Central memory CD4-positive, alpha-beta T cell (primary cell): ENCODE data around the gene CUTA.
A peak's percentile ranks its signal among the peaks of the same experiment; 100 is the strongest.

Source experiments
- DNase-seq: peaks from one replicate; pipeline ENCODE4 v3.0.0; 2022
- total RNA-seq, 3 experiments: gene quantifications; one replicate each; lab custom pipeline; 2026; lab: John Stamatoyannopoulos, UW

CUTA gene
- 26.4 to 69.9 (median 67.9) reads per million in 3 experiments for total RNA-seq

GRCh38 chr6:33417903-33418689 is at the start of gene CUTA:
CUTA (minus strand) TSS chr6:33418107; CDS start chr6:33418000, 107 bp downstream.
- peak; percentile 100 for DNase-seq

- no peak for DNase-seq
Measured at GRCh38 chr6:33467091-33467490, 49.2 kb upstream of the CUTA start.

- DNase-seq = no peak
Measured at GRCh38 chr6:33466075-33466735, 48.3 kb upstream of the CUTA start.

- DNase-seq = no peak
Measured at GRCh38 chr6:33459226-33459625, 41.3 kb upstream of the CUTA start.

GRCh38 chr6:33458676-33459075 is 40.8 kb upstream of the CUTA start:
- no peak for DNase-seq

GRCh38 chr6:33456156-33456555 is 38.2 kb upstream of the CUTA start:
- DNase-seq = no peak

GRCh38 chr6:33455051-33455450 is 37.1 kb upstream of the CUTA start:
- DNase-seq = no peak

GRCh38 chr6:33454009-33454946 is 36.4 kb upstream of the CUTA start, which contains the start of gene ZBTB9:
ZBTB9 (plus strand) TSS chr6:33454576; CDS start chr6:33455101, 525 bp downstream.
- peak; percentile 92 for DNase-seq

- DNase-seq = no peak
Measured at GRCh38 chr6:33453393-33454008, 35.6 kb upstream of the CUTA start.

- no peak for DNase-seq
Measured at GRCh38 chr6:33452496-33452895, 34.6 kb upstream of the CUTA start.

GRCh38 chr6:33451606-33452005 is 33.7 kb upstream of the CUTA start:
- no peak for DNase-seq

GRCh38 chr6:33450434-33450833 is 32.5 kb upstream of the CUTA start:
- DNase-seq = no peak

GRCh38 chr6:33446356-33446755 is 28.4 kb upstream of the CUTA start:
- no peak for DNase-seq

GRCh38 chr6:33445119-33445603 is 27.3 kb upstream of the CUTA start:
- DNase-seq = no peak

- DNase-seq = no peak
Measured at GRCh38 chr6:33443619-33444504, 26.0 kb upstream of the CUTA start.

GRCh38 chr6:33443025-33443424 is 25.1 kb upstream of the CUTA start:
- DNase-seq = no peak

- no peak for DNase-seq
Measured at GRCh38 chr6:33442283-33442682, 24.4 kb upstream of the CUTA start.

GRCh38 chr6:33441457-33441856 is 23.6 kb upstream of the CUTA start:
- DNase-seq = no peak

- DNase-seq = no peak
Measured at GRCh38 chr6:33440649-33441309, 22.9 kb upstream of the CUTA start.

GRCh38 chr6:33439956-33440648 is 22.2 kb upstream of the CUTA start:
- DNase-seq = no peak
